Astrocyte of the cerebellum (primary cell): Measurements from ENCODE around the gene SEMA5B.

ENCODE experiments used
- DNase-seq: peaks from one replicate; pipeline ENCODE4 v3.0.0-alpha.2; 2011; ENCODE audit warnings: low read depth
- H3K4me3 ChIP-seq: 2 replicates; pipeline ENCODE4 v1.5.1; 2011; ENCODE audit warnings: mild to moderate bottlenecking, low read depth, low read length, moderate library complexity
- in situ Hi-C: cut with HindIII; loops from 2 replicates; pipeline ENCODE4 v1.10.0; 2017; ENCODE audit warnings: low sequenced_read_pairs
- TF ChIP-seq, protein P1 (sequence below): IDR thresholded peaks from 2 replicates; pipeline ENCODE4 v1.5.1; 2012; ENCODE audit warnings: low read length, low read depth, moderate library complexity, mild to moderate bottlenecking; ENCODE audit errors: missing control alignments

The SEMA5B gene

DNA sequence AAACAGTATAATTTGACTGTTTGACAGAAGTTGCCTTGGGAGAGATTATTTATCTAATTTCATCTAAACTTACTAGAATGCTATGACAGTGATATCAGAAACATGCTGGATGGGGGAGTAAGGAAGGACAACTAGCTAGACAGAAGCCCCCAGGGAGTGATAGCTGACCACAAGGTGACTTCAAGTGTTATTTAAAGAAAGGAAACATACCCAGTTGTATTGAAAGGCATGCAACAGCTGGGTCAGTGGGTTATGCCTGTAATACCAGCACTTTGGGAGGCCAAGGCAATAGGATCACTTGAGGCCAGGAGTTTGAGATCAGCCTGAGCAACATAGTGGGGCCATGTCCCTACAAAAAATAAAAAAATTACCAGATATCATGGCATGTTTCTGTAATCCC lies 163.1 kb downstream of the SEMA5B start:
- in situ Hi-C loops = no loop called here
- TF ChIP-seq, protein P1, sequence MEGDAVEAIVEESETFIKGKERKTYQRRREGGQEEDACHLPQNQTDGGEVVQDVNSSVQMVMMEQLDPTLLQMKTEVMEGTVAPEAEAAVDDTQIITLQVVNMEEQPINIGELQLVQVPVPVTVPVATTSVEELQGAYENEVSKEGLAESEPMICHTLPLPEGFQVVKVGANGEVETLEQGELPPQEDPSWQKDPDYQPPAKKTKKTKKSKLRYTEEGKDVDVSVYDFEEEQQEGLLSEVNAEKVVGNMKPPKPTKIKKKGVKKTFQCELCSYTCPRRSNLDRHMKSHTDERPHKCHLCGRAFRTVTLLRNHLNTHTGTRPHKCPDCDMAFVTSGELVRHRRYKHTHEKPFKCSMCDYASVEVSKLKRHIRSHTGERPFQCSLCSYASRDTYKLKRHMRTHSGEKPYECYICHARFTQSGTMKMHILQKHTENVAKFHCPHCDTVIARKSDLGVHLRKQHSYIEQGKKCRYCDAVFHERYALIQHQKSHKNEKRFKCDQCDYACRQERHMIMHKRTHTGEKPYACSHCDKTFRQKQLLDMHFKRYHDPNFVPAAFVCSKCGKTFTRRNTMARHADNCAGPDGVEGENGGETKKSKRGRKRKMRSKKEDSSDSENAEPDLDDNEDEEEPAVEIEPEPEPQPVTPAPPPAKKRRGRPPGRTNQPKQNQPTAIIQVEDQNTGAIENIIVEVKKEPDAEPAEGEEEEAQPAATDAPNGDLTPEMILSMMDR = no peak
- H3K4me3 ChIP-seq = no peak overlapping the region
- no peak for DNase-seq

DNA sequence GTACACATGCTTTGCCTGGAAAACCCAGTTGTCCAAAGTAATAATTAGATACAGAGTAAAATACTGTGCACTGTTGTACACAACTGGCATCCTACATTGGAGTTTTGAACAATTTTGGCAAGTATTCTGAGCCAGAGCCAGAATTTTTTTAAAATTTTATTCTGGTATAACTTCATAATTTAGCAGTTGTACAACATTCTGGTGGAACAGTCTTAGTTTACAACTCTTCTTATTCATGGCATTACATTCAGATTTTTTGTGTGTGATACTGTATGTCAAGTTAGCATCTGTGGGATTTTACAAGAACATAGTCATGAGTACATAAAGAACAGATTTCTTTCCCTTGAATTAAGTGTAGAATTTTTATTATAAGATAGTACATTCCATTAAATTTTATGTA lies 165.2 kb downstream of the SEMA5B start:
- H3K4me3 ChIP-seq = no peak overlapping the region
- in situ Hi-C loops = no loop called here
- no peak for DNase-seq
- TF ChIP-seq, protein P1 = no peak
